Left hindlimb (tissue), 1 donor: ENCODE results near the gene EVPLL.
"Not testable (repeated sequence)": the region's sequence is repeated elsewhere in the genome, so short reads cannot be mapped to it uniquely, and the experiment has no call there.

Experiments
- DNase-seq: peaks from one replicate; pipeline ENCODE4 v3.0.0-alpha.2; 2018

EVPLL gene

GRCh38 chr17:18379246-18380146 is 1.9 kb downstream of the EVPLL start:
- no peak for DNase-seq

DNA sequence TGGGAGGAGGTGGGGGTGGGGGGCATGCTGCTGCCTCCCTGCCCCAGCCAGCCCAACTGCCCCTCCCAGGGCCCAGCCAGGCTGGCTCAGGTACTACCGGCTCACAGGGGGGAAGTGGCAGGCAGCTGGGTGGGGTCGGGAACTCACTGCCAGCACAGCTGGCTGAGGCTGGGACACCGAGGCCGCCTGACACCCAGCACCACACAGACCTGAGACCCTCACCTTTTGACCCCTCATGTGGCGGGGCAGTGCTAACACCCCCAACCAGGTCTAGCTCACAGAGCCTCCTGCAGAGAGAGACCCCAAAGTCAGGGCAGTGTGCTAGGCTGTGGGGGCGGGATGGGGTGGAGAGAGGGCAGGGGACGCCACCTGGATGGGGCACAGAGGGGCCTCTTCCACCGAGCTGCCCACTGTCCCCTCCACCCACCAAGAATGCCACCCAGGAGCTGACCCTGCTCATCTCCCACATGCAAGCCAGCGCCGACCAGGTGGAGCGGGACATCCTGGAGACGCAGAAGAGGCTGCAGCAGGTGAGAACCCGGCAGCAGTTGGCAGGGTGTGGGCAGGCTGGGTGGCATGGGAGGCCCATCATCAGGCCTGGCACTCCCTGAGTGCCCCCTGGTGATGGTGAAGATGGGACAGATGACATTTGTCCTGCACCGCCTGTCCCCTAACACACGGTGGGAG is 3.0 kb downstream of the EVPLL start:
- no peak for DNase-seq

DNA sequence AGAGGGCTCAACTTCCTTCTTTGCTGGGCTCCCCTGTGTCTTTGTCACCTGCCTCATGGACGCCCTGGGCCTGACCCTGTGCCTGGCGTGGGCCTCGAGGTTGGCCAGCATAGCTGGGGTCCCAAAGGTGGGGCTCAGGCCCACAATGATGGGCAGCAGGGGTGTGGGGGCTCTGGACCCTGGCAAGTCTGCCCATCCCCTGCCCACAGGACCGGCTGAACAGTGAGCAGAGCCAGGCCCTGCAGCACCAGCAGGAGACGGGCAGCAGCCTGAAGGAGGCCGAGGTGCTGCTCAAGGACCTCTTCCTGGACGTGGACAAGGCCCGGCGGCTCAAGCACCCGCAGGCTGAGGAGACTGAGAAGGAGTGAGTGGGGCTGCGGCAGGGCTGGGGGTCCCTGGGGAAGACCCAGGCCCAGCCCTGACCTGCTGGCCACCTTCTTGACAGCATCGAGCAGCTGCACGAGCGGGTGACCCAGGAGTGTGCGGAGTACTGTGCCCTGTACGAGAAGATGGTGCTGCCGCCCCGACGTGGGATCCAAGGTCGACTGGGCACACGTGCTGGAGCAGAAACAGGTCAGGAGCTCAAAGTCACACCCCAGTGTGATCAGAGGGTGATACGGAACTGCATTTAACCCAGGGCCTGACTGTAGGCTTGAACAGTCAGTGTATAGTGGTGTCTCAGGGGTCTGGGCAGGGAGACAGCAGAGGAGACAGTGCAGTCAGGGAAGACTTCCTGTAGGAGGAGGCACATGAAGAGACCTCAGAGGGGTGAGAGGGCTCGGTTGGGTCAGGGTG is 3.8 kb downstream of the EVPLL start:
- no peak for DNase-seq

DNA sequence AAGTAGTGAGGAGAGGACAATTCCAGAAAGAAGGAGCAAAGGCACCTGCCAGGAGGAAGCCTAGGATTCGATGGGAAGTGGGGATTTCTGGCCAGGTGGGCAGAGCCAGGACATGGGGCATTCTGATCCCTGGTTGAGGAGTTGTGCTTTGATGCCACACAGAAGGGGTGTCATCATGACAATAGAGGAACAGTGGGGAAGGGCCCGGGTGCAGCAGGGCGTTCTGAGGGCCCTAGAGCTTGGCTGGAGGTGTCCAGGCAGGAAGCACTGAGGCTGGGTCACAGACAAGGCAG is 4.3 kb downstream of the EVPLL start:
- DNase-seq = no peak

- DNase-seq = no peak
Measured at GRCh38 chr17:18382441-18383078, 5.0 kb downstream of the EVPLL start.

GRCh38 chr17:18383079-18383481 is 5.5 kb downstream of the EVPLL start:
- not testable (repeated sequence) for DNase-seq

DNA sequence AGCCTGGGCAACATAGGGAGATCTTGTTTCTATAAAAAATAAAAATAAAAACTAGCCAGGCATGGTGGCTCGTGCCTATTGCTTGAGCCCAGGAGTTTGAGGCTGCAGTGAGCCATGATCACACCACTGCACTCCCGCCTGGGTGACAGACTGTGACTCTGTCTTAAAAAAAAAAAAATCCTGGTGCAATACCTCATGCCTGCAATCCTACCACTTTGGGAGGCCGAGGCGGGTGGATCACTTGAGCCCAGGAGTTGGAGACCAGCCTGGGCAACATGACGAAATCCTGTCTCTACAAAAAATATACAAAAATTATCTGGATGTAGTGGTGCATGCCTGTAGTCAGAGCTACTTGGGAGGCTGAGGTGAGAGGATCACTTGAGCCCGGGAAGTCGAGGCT is 6.7 kb downstream of the EVPLL start:
- DNase-seq = not testable (repeated sequence)

DNA sequence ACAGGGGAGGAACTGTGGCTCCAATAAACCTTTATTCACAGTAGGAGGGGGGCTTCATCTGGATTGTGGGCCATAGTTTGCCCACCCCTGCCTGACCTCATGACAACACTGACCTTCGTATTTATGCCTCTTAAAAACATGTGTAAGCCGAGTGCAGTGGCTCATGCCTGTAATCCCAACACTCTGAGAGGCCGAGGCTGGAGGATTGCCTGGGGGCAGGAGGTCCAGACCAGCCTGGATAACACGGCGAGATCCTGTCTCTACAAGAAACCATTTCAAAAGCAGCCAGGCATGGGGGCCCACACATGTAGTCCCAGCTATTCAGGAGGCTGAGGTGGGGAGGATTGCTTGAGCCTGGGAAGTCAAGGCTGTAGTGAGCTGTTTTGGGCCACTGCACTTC is 10.0 kb downstream of the EVPLL start:
- DNase-seq = not testable (repeated sequence)

DNA sequence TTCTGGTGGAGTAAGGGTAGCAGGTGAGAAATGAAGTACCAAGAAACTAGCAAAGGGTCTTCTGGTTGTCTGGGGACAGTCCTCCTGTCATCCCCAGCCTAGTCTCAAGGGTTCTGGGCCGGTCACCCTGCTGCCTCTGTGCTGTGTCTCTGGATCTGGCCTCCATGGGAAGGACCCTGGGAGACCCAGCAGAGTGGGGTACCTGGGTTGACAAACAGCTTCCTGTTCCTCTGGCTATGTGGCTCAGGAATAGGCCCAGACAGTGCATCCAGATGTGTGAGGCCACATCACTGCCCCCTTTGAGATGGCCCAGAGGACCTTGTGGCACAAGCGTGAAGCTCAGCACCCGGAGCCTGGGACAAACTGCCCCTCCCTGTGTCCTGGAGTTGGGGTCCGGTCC is 10.7 kb downstream of the EVPLL start:
- not testable (repeated sequence) for DNase-seq

GRCh38 chr17:18388728-18389127 is 11.2 kb downstream of the EVPLL start:
- DNase-seq = not testable (repeated sequence)

DNA sequence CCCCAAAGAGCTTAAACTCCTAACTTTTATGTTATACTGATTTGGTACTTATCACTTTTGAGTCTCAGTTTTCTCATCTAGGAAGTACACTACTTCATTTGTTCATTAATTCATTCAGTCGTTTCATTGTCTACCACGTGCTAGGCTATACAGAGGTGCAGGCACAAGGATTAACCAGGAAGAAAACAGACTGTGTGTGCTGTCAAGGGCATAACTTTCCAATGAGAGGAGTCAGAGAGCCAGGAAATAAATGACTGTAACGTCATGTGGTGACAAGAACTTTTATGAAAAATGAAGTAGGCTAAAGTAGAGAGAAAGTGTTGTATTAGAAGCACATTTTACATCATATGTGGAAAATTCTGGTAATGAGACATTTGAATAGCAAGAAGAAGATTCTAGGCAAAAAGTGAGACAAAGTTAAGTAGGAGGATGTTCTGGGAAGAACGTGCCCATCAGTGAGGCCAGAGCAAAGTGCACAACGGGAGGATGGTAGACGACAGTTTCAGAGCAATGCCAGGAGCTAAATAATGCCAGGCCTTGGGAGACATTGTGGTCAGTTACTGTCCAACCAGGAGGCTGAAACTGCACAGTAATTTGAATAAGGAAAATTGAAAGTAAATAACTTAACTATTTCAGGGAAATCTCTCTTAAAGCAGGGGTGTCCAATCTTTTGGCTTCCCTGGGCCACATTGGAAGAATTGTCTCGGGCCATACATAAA is 24.5 kb downstream of the EVPLL start:
- DNase-seq = not testable (repeated sequence)

- not testable (repeated sequence) for DNase-seq
Measured at GRCh38 chr17:18403166-18403565, 25.6 kb downstream of the EVPLL start.

- DNase-seq = not testable (repeated sequence)
Measured at GRCh38 chr17:18403604-18404003, 26.0 kb downstream of the EVPLL start.

GRCh38 chr17:18408906-18409305 is 31.3 kb downstream of the EVPLL start:
- not testable (repeated sequence) for DNase-seq

GRCh38 chr17:18409321-18409720 is 31.7 kb downstream of the EVPLL start:
- DNase-seq = not testable (repeated sequence)

- DNase-seq = peak; percentile 62
Measured at GRCh38 chr17:18410736-18411135, 33.2 kb downstream of the EVPLL start.

GRCh38 chr17:18411377-18411864 is 33.8 kb downstream of the EVPLL start:
- DNase-seq = peak; percentile 80

DNA sequence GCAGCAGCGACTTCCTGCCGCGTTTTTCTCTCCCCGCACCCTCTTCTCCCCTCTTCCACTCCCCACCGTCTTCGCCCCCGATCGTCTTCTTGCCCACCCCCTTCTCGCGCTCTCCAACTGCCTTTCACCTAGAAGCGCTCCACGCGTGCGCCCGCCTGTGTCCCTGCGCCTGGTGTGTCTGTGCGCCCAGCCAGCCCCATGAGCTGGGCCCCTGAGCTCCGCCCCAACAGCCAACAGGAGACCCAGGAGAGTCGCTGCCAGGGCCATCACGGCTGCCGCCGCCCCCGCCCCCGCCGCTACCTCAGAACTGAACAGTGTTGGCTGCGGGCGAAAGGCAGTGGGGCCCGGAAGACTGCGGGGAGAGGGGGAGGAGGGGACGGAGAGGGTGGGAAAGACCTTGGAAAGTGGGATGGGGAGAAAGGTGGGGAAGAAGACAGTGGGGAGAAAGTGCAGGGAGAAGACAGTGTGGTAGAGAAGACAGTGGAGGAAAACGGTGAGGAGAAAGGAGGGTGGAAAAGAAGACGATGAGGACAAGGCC is 34.5 kb downstream of the EVPLL start:
- not testable (repeated sequence) for DNase-seq

DNA sequence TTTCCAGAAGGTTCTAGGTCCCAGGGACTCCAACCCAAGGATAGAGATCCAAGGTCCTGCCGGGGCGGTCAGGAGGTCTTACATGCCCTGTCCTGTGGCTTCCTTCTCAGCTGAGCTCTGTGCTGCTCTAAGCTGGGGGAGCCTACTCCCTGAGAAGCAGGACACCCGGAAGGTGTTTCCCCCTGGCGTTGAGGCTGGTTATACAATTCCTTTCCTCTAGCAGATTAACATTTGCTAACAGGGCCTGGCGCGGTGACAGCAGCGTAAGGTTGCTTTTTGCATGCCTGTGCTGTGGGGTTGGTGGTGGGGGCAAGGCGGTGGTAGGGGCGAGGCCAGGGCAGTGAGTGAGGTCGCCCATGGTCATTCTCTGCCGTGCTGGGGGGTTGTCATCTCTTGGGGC is 43.9 kb downstream of the EVPLL start:
- not testable (repeated sequence) for DNase-seq

GRCh38 chr17:18422464-18422863 is 44.9 kb downstream of the EVPLL start:
- DNase-seq = not testable (repeated sequence)

DNA sequence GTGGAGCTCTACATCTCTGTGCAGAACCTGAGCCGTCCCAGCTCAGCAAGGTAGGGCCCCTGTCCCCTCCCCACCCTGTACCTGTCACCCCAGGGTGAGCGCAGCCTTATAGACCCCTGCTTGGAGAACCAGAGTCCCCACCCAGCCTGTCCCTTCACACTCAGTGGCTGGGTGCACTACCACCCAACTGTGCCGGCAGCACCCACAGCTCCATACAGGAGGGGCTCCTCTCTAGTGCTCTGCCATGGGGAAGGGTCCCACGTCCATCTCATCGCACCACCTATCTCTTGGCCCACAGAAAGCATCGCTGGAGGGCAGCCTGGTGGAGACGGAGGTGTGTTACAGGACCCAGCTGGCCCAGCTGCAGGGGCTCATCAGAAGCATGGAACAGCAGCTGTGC is 45.4 kb downstream of the EVPLL start:
- DNase-seq = not testable (repeated sequence)

DNA sequence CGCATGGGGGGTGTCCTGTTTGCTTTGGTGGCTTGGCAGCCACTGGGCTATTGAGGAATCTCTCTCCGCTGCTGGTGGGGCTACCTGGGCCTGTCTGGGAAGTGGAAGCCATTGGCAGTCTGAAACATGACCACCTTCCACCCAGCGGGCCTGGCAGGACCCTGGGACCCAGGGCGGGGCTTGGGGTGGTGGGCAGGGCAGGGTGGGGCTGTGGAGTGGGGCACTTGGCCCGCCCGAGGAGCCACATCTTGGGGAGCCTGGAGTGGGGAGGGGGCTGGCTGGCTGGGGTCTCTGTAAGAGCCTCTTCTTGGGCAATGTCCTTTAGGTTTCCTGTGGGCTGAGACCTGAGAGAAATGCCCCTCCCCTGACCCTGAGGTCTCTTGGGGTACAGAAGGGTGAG is 48.0 kb downstream of the EVPLL start:
- DNase-seq = peak; percentile 9
